SK-N-SH (cell line): ENCODE data around the gene PCMT1.

Experiments used
- CTCF ChIP-seq: fragments of 200-600 bp; sonication (generic); IDR thresholded peaks from 2 replicates; pipeline ENCODE4 v1.6.1; 2017; ENCODE audit warnings: antibody characterized with exemption, mild to moderate bottlenecking, moderate library complexity
- TCF12 ChIP-seq: IDR thresholded peaks from 2 replicates; pipeline ENCODE4 v1.4.0; 2012
- USF2 ChIP-seq: fragments of 150-350 bp; IDR thresholded peaks from 2 replicates; pipeline ENCODE4 v1.6.1; 2017; ENCODE audit warnings: antibody characterized with exemption, low read length, low read depth, borderline replicate concordance

DNA sequence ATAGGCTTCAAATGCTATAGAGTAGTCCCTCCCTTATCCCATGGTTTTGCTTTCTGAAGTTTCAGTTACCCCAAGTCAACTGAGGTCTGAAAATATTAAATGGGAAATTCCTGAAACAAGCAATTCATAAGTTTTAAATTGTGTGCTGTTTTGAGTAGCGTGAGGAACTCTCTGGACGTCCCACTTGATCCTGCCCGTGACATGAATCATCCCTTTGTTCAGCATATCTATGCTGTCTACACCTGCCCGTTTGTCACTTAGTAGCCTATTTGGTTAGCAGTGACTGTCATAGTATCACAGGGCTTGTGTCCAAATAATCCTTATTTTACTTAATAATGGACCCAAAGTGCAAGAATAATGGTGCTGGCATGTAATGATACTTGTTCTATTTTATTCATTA, 5.0 kb downstream of the PCMT1 start:
- TF ChIP-seq USF2 (no peak), CTCF (no peak), TCF12 (no peak)
